HepG2 (cell line): ENCODE results near the gene CERS6. TPM values are rescaled to one million over a fixed set of nuclear protein-coding genes. Genes with fewer than 3 reads are reported as not detected.

Source experiments
- FOXM1 ChIP-seq: sonication (generic); formaldehyde crosslinking; IDR thresholded peaks from 2 replicates; pipeline ENCODE4 v1.5.0; 2020; ENCODE audit warnings: missing genetic modification reagents
- HOXA9 ChIP-seq: sonication (generic); formaldehyde crosslinking; IDR thresholded peaks from 2 replicates; pipeline ENCODE4 v1.8.1; 2022; ENCODE audit warnings: missing genetic modification reagents, mild to moderate bottlenecking, moderate library complexity, borderline replicate concordance
- MED1 ChIP-seq: sonication (generic); formaldehyde crosslinking; IDR thresholded peaks from 2 replicates; pipeline ENCODE4 v1.4.0; 2020; ENCODE audit warnings: missing genetic modification reagents
- NFYC ChIP-seq: IDR thresholded peaks from 2 replicates; pipeline ENCODE4 v1.6.1; 2016; ENCODE audit warnings: missing genetic modification reagents, missing compliant biosample characterization
- NPAS2 ChIP-seq: sonication (generic); formaldehyde crosslinking; IDR thresholded peaks from 2 replicates; pipeline ENCODE4 v1.8.0; 2022; ENCODE audit warnings: mild to moderate bottlenecking, missing genetic modification reagents, borderline replicate concordance
- PCBP2 ChIP-seq: fragments of 200-400 bp; formaldehyde crosslinking; optimal IDR thresholded peaks from 2 replicates; pipeline ENCODE3; 2018; ENCODE audit warnings: low read length, low read depth; ENCODE audit not compliant: poor library complexity, severe bottlenecking
- U2AF2 ChIP-seq: fragments of 200-400 bp; formaldehyde crosslinking; IDR thresholded peaks from 2 replicates; pipeline ENCODE4 v1.6.1; 2017; ENCODE audit warnings: low read depth, mild to moderate bottlenecking, low read length
- ZNF207 ChIP-seq: fragments of 450-650 bp; IDR thresholded peaks from 2 replicates; pipeline ENCODE4 v1.6.1; 2016; ENCODE audit warnings: antibody characterized with exemption, borderline replicate concordance
- ZNF224 ChIP-seq: sonication (generic); formaldehyde crosslinking; IDR thresholded peaks from 2 replicates; pipeline ENCODE4 v1.5.0; 2020; ENCODE audit warnings: mild to moderate bottlenecking, missing genetic modification reagents
- ZSCAN31 ChIP-seq: sonication (generic); formaldehyde crosslinking; IDR thresholded peaks from 2 replicates; pipeline ENCODE4 v1.5.0; 2020; ENCODE audit warnings: low read depth, mild to moderate bottlenecking, missing genetic modification reagents
- polyA plus RNA-seq, 8 experiments: library from polyadenylated mRNA; depleted of rRNA in 3 of 8; stranded (reverse) in 7 of 8; unstranded in 1 of 8; fragments of >200 nt; fragmentation: Illumina TruSeq in 4 of 8; extraction: Trizol in 4 of 8; gene quantifications; 2 replicates each; pipeline versions ENCODE4 v1.2.1 to v1.2.3, GENCODE V29; 2011 to 2016; ENCODE audit warnings: low read depth in 4 of 8, missing spikeins in 1 of 8, mixed read lengths in 1 of 8; ENCODE audit not compliant: insufficient read depth in 1 of 8
- total RNA-seq, 5 experiments: library from RNA; depleted of rRNA; stranded (reverse); fragments of >200 nt; fragmentation: Illumina TruSeq; extraction: Trizol; gene quantifications; 2 replicates each; pipeline ENCODE4 v1.2.3, GENCODE V29; 2016; ENCODE audit warnings: low read depth in 1 of 5
- TF ChIP-seq, protein P1 (sequence below): sonication (generic); formaldehyde crosslinking; IDR thresholded peaks from 2 replicates; pipeline ENCODE4 v1.5.0; 2020; ENCODE audit warnings: missing genetic modification reagents, mild to moderate bottlenecking, borderline replicate concordance
- TF ChIP-seq, protein P2 (sequence below): sonication (generic); formaldehyde crosslinking; IDR thresholded peaks from 2 replicates; pipeline ENCODE4 v1.4.0; 2020; ENCODE audit warnings: mild to moderate bottlenecking, missing genetic modification reagents
- TF ChIP-seq, protein P3 (sequence below): sonication (generic); formaldehyde crosslinking; IDR thresholded peaks from 2 replicates; pipeline ENCODE4 v1.4.0; 2020; ENCODE audit warnings: missing genetic modification reagents
- TF ChIP-seq, protein P4 (sequence below): sonication (generic); formaldehyde crosslinking; IDR thresholded peaks from 2 replicates; pipeline ENCODE4 v1.5.0; 2020; ENCODE audit warnings: mild to moderate bottlenecking, missing genetic modification reagents, borderline replicate concordance
- TF ChIP-seq, protein P5 (sequence below): sonication (generic); formaldehyde crosslinking; IDR thresholded peaks from 2 replicates; pipeline ENCODE4 v1.5.1; 2020; ENCODE audit warnings: missing genetic modification reagents, mild to moderate bottlenecking, borderline replicate concordance
- TF ChIP-seq, protein P6 (sequence below): sonication (generic); formaldehyde crosslinking; IDR thresholded peaks from 2 replicates; pipeline ENCODE4 v1.4.0; 2020; ENCODE audit warnings: missing genetic modification reagents
- TF ChIP-seq, protein P7 (sequence below): IDR thresholded peaks from 2 replicates; pipeline ENCODE4 v1.6.1; 2016

Gene CERS6
- total and polyA plus RNA-seq, 2 of the 13 experiments (the other 11 are each of a cell fraction or from before 2014, with no cell fraction given) = 10.1 to 20.3 TPM

DNA sequence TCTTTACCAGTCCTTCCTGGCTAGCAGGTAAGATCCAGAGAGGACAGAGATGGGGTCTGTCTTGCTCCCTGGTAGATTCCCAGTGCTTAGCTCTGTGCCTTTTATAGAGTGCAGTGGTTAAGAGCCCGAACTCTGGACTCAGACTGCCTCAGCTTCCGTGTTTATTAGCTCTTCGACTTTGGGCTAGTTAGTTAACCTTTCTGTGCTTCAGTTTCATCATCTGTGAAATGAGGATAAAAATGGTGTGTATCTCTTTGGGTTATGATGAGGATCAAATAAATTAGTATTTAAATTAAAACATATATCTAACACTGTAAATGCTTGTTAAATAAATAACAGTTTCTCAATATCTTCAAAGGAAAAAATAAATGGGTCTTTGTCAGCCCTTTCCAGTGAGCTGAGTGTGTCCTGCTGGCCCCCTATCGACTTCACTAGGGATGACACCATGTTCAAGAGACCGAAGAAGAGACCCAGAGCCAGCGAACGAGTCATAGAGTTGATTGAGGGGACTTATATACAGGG is 38.2 kb downstream of the CERS6 start (continued):
- TF ChIP-seq, protein P1, sequence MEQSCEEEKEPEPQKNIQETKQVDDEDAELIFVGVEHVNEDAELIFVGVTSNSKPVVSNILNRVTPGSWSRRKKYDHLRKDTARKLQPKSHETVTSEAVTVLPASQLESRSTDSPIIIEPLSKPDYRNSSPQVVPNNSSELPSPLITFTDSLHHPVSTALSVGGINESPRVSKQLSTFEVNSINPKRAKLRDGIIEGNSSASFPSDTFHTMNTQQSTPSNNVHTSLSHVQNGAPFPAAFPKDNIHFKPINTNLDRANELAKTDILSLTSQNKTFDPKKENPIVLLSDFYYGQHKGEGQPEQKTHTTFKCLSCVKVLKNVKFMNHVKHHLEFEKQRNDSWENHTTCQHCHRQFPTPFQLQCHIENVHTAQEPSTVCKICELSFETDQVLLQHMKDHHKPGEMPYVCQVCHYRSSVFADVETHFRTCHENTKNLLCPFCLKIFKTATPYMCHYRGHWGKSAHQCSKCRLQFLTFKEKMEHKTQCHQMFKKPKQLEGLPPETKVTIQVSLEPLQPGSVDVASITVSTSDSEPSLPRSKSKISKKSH (CRISPR knock-in tag) = no peak
- TF ChIP-seq ZNF224 (CRISPR knock-in tag) (no peak), ZSCAN31 (CRISPR knock-in tag) (no peak), NPAS2 (CRISPR knock-in tag) (no peak), PCBP2 (no peak), MED1 (peak; percentile 38; the same call in 1 of the 2 replicates), FOXM1 (CRISPR knock-in tag) (no peak), HOXA9 (CRISPR knock-in tag) (no peak), ZNF207 (no peak), NFYC (CRISPR knock-in tag) (no peak), U2AF2 (no peak)
- TF ChIP-seq, protein P2, sequence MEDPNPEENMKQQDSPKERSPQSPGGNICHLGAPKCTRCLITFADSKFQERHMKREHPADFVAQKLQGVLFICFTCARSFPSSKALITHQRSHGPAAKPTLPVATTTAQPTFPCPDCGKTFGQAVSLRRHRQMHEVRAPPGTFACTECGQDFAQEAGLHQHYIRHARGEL (CRISPR knock-in tag) = no peak
- TF ChIP-seq, protein P3, sequence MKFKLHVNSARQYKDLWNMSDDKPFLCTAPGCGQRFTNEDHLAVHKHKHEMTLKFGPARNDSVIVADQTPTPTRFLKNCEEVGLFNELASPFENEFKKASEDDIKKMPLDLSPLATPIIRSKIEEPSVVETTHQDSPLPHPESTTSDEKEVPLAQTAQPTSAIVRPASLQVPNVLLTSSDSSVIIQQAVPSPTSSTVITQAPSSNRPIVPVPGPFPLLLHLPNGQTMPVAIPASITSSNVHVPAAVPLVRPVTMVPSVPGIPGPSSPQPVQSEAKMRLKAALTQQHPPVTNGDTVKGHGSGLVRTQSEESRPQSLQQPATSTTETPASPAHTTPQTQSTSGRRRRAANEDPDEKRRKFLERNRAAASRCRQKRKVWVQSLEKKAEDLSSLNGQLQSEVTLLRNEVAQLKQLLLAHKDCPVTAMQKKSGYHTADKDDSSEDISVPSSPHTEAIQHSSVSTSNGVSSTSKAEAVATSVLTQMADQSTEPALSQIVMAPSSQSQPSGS (CRISPR knock-in tag) = no peak; the same call in 1 of the 2 replicates
- TF ChIP-seq, protein P4, sequence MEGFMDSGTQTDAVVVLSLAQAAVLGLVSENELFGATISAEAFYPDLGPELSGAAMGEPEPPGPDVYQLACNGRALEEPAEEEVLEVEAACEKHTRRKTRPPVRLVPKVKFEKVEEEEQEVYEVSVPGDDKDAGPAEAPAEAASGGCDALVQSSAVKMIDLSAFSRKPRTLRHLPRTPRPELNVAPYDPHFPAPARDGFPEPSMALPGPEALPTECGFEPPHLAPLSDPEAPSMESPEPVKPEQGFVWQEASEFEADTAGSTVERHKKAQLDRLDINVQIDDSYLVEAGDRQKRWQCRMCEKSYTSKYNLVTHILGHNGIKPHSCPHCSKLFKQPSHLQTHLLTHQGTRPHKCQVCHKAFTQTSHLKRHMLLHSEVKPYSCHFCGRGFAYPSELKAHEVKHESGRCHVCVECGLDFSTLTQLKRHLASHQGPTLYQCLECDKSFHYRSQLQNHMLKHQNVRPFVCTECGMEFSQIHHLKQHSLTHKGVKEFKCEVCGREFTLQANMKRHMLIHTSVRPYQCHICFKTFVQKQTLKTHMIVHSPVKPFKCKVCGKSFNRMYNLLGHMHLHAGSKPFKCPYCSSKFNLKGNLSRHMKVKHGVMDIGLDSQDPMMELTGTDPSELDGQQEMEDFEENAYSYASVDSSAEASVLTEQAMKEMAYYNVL (CRISPR knock-in tag) = no peak
- TF ChIP-seq, protein P5, sequence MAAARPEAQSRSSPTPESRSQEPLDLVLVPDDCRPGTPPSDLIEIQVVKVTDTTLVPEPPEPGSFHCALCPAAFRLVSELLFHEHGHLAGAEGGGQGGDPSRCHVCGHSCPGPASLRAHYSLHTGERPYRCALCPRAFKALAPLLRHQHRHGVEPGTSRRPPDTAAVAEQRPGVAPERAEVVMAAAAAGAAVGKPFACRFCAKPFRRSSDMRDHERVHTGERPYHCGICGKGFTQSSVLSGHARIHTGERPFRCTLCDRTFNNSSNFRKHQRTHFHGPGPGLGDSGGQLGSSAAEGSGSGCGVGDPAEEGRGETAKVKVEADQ = no peak
- TF ChIP-seq, protein P6, sequence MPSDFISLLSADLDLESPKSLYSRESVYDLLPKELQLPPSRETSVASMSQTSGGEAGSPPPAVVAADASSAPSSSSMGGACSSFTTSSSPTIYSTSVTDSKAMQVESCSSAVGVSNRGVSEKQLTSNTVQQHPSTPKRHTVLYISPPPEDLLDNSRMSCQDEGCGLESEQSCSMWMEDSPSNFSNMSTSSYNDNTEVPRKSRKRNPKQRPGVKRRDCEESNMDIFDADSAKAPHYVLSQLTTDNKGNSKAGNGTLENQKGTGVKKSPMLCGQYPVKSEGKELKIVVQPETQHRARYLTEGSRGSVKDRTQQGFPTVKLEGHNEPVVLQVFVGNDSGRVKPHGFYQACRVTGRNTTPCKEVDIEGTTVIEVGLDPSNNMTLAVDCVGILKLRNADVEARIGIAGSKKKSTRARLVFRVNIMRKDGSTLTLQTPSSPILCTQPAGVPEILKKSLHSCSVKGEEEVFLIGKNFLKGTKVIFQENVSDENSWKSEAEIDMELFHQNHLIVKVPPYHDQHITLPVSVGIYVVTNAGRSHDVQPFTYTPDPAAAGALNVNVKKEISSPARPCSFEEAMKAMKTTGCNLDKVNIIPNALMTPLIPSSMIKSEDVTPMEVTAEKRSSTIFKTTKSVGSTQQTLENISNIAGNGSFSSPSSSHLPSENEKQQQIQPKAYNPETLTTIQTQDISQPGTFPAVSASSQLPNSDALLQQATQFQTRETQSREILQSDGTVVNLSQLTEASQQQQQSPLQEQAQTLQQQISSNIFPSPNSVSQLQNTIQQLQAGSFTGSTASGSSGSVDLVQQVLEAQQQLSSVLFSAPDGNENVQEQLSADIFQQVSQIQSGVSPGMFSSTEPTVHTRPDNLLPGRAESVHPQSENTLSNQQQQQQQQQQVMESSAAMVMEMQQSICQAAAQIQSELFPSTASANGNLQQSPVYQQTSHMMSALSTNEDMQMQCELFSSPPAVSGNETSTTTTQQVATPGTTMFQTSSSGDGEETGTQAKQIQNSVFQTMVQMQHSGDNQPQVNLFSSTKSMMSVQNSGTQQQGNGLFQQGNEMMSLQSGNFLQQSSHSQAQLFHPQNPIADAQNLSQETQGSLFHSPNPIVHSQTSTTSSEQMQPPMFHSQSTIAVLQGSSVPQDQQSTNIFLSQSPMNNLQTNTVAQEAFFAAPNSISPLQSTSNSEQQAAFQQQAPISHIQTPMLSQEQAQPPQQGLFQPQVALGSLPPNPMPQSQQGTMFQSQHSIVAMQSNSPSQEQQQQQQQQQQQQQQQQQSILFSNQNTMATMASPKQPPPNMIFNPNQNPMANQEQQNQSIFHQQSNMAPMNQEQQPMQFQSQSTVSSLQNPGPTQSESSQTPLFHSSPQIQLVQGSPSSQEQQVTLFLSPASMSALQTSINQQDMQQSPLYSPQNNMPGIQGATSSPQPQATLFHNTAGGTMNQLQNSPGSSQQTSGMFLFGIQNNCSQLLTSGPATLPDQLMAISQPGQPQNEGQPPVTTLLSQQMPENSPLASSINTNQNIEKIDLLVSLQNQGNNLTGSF (CRISPR knock-in tag) = no peak
- TF ChIP-seq, protein P7, sequence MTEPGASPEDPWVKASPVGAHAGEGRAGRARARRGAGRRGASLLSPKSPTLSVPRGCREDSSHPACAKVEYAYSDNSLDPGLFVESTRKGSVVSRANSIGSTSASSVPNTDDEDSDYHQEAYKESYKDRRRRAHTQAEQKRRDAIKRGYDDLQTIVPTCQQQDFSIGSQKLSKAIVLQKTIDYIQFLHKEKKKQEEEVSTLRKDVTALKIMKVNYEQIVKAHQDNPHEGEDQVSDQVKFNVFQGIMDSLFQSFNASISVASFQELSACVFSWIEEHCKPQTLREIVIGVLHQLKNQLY = no peak
